GM21528 (cell line): ENCODE data around the gene ORC5.
"Not testable (repeated sequence)": the region's sequence is repeated elsewhere in the genome, so short reads cannot be mapped to it uniquely, and the experiment has no call there.

Experiments
- ATAC-seq: cut with Tn5 transposase; IDR thresholded peaks from one replicate; pipeline ENCODE4 v1.9.1; 2021; ENCODE audit warnings: mild to moderate bottlenecking, moderate library complexity; ENCODE audit not compliant: unreplicated experiment, low FRiP score

Gene ORC5

DNA sequence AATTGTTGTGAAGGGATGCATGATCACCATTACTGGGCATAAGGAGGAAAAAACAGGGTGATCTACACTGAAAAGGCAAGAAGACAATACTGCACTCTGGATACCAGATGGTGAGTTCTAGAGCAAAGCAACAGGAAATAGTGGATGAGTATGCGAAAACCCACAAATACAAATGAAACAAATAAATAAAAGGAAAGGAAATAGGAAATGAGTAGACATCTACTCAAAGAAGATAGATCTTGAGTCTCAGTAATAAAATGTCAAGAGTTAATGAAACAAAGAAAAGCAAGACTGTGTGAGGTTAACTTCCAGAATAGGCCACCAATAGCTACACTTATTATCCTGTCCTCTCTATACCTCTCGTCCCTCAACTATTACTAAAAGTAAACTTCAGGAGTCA is 11.7 kb downstream of the ORC5 start:
- ATAC-seq = no peak

DNA sequence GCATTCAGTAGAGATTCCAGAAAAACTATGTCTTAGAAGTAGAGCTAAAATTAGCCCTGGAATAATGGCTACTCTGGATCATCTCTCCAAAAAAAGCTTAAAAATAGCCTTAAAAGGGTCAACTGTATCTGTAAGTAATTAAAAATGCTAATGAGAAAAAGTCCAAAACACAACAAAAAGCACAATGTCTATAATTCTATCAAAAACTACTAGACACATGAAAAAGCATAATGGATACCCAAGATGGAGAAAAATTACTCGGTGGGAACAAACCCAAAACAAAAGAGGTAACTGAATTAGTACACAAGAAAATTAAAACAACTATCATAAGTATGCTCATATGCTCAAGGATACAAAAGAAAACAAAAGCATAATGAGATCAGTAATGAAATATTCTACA is 15.4 kb downstream of the ORC5 start:
- ATAC-seq = no peak

- no peak for ATAC-seq
These were observed 22.5 kb downstream of the ORC5 start for GRCh38 chr7:104185346-104185745.

GRCh38 chr7:104179178-104179577 is 28.6 kb downstream of the ORC5 start:
- ATAC-seq = no peak

- ATAC-seq = not testable (repeated sequence)
These were observed 30.2 kb downstream of the ORC5 start for GRCh38 chr7:104177565-104178083.

GRCh38 chr7:104176332-104176731 is 31.5 kb downstream of the ORC5 start:
- ATAC-seq = no peak

DNA sequence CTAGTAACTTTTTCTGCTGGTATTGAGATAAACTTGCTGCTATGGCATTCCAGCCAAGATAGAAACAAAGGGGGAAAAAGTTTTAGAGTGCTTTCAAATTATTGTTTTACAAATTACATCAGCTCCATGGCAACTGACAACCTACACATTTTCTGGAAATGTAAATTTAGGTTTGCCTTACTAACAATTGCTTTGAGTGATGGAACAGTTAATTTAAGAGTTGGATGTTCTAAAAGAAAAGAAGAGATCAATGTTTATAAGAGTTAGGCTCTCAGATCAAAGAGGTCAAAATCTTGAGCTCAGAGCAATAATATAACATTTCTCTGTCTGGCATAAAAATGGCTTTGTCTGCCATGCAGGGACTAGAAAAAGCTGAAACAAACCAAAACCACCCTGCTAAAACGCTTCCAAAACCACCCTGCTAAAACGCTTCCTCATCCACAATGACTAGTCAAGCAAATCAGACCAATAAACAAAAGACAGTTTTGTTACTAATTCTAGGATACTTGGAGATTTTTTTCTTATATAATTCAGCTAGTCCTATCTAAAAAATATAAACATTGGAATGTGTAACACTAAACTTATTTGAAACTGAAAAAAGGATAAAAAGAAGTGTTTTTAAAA is 32.3 kb downstream of the ORC5 start:
- ATAC-seq = no peak

- ATAC-seq = no peak
These were observed 33.0 kb downstream of the ORC5 start for GRCh38 chr7:104174798-104175197.

GRCh38 chr7:104162081-104162480 is 45.7 kb downstream of the ORC5 start:
- no peak for ATAC-seq

DNA sequence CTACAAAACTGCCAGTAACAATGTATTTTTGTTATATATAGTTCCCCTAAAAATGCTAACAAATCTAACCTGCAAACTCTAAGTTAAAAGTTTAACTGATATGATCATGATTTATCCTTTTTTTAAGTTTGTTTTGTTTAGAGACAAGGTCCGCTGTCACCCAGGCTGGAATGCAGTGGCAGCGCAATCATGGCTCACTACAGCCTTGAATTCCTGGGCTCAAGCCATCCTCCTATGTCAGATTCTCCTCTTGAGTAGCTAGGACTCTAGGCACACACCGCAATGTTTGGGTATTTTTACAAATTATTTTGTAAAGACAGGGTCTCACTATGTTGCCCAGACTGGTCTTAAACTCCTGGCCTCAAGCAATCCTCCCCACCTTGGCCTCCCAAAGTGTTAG is 46.6 kb downstream of the ORC5 start:
- no peak for ATAC-seq

GRCh38 chr7:104160375-104160774 is 47.4 kb downstream of the ORC5 start:
- no peak for ATAC-seq

DNA sequence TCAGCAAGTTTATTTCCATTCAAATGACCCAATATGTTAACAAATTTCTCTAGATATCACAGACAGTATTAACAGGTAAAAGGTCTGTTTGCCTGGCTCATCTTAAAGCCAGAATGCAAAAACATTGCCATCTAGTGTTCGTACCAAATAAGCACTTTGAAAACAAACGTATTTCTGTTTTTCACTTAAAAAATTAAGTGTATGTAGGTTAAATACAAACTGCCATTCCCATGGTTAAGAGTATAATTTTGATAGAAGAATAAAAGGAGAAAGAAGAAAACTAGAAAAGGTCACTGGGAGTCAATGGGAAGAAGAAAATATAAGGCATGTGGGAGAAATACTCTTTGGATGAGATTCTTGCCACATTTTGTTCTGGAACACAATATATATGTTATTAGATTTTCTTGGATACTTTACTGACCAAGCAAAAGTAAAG is 51.0 kb downstream of the ORC5 start:
- no peak for ATAC-seq

DNA sequence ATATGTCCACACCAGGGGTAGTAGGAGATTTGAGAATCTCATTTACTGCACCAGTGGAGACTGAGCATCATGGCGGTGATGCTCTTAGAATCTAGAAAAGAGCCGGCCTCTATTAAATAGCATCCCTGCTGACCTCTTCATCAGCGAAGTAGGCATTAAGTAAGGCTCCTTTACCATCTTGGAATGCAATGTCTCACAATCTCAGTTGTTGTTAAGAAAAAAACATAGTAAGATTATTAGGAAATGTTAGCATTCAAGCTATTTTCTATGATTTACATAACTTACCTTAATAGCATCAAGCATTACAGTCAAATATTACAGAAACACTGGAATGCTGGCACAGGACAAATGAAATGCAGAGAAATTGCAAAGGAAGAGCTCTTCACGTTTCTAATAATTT is 54.5 kb downstream of the ORC5 start:
- ATAC-seq = no peak

DNA sequence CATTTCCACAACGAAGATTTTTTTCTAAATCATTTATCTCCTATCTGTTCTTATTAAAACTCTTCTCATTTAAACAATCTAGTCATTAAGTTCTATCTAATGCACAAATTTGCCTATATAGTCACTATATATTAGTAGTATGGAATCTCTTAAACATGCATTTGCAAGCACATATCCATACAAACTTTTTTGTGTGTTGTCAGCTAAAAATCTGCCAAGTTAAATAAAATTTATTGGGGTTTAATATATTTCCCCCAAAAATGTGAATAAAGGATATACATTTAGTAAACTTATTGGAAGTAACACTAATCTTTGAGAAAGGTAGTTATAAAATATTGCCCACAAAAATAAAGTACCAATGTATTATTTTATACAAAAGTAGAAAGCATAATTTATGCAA is 55.3 kb downstream of the ORC5 start:
- no peak for ATAC-seq

GRCh38 chr7:104150470-104150869 is 57.3 kb downstream of the ORC5 start:
- no peak for ATAC-seq

DNA sequence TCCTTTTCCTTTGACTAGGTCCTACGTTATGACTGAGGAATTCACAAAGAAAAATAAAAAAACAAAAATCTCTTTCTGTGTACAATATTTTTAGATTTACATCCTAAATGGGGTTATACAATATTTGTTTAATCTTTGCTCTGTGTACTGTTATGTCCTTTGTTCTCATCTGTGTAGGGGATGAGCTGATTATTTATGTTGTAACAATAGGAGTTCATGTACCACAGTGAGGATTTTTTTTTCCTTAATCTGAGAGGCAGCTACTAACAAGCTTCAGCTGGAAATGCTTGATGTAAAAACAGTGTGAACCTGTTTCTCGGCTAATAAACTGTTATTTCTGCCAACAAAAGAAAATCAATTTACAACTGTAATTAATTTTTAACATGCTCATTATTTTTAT is 58.0 kb downstream of the ORC5 start:
- ATAC-seq = no peak

DNA sequence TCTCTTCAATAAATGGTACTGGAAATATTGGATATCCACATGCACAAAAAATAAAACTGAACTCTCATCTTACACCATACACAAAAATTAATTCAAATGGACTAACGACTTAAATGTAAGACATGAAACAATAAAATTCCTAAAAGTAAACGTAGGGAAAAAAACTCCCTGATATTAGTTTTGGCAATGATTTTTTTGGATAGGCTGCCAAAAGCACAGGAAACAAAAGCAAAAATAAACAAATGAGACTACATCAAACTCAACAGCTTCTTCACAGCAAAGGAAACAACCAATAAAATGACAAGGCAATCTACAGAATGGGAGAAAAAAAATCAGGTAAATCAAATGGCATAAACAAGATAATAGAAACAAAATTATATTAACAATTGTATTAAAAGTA is 65.7 kb downstream of the ORC5 start:
- ATAC-seq = no peak

- ATAC-seq = no peak
These were observed 69.8 kb downstream of the ORC5 start for GRCh38 chr7:104137971-104138370.

DNA sequence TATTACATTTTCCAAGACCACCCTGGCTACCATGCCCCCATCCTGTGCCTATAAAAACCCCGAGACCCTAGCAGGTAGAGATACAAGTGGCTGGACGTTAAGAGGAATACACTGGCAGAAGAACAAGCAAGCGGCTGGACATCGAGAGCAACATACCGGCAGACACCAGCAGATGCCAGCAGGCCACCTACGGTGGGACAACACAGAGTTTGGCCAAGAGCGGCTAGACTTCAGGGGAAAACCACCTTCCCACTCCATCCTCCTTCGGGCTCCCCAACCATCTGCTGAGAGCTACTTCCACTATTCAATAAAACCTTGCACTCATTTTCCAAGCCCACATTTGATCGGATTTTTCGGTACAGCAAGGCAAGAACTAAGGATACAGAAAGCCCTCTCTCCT is 70.3 kb downstream of the ORC5 start:
- no peak for ATAC-seq

- no peak for ATAC-seq
These were observed 70.8 kb downstream of the ORC5 start for GRCh38 chr7:104136981-104137380.

DNA sequence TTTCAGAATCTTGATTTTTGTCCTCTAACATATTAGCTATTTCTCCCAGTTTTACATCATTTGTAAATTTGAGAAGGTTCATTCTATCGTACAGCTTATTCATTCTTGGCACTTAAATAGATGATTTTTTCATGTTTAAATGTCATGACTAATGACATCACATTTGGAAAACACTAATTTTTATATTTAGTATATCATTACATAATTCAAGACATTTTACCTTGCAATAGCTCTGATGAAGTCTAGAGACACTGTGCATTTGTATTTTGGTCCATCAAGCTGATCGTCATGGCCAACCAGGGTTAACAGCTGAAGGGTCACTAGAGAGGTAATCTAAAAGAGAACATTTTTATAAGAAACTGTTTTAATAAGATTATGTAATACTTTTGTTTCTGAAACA is 71.3 kb downstream of the ORC5 start:
- ATAC-seq = no peak

DNA sequence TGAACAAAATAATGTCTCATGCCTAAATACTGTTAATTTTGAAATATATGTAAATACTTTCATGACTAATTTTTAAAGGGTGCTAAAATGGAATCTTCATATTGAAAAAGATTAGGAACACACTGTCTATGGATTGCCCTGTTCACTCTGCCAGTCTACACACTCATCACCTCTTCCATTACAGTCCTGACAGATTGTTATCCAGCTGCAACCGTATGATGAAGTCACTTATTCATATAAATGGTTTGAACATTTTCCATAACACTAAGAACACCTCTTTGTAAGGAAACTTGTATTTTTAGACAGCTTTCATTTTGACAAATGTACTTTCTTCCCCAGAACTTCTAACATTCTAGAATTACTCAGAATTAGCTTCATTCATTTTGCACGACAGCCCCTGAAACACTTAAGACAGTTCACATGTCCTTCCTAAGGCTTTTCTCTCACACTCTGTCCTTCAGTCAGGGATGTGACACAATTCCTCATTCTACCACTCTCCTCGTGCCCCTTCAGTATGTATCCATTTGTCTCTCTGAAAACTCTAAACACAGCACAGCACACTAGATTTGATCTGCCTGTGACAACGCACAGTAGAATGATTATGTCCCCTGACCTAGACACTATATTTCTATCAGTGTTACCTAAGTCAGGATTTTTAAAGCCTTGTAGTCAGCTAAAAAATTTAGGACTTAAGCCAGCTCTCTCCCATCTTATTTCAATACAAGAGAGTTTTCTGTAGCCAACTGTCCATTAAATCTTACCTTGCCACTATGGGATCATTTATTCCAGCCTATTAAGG is 71.9 kb downstream of the ORC5 start:
- no peak for ATAC-seq
